Measurements from ENCODE around the gene IL20RA.

Gene IL20RA

DNA sequence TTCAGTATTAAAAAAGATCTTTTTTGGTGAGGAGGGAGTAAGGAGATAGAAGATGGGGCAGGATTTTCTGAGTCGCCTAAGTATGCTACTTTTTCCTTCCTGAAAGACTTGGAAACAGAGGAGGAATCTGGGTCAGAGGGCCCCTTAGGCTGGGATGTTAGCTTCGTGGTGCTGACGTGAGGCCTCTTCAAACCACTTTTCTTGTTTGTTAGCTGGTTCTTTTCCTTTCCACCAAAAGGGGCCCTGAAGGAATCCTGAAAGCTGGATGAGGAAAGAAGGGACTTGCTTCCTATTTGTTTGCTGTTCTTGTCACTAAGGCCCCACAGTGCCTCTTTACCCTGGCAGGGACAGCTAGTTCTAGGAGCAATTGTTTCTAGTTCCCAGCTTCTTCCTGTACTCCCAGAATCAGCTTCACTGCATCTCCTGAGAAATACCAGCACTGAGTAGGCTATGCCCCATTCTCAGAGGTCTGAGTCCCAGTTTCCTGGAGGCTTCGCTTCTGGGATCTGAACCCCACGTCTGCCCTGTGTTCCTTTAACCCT lies 2.2 kb upstream of the IL20RA start:
- no peak for DNase-seq (ENCODE audit: extremely low read depth in 1 of 2, low read depth in 1 of 2)

DNA sequence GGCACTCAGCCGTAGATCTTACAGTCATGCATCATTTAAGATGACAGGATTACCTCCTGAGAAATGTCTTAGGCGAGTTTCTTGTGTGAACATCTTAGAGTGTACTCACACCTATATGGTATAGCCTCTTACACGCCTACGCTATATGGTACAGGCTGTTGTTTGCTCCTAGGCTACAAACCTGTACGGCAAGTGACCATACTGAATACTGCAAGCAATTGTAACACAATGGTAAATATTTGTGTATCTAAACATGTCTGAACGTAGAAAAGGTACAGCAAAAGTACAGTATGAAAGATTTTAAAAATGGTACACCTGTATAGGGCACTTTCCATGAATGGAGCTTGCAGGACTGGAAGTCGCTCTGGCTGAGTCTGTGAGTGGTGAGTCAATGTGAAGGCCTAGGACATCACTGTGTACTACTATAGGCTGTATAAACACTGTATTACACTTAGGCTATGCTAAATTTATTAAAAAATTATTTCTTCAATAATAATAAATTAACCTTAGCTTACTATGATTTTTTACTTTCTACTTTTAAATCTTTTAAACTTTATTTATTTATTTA lies 541 bp upstream of the IL20RA start:
- no peak for DNase-seq (ENCODE audit: extremely low read depth in 1 of 2, low read depth in 1 of 2)

DNA sequence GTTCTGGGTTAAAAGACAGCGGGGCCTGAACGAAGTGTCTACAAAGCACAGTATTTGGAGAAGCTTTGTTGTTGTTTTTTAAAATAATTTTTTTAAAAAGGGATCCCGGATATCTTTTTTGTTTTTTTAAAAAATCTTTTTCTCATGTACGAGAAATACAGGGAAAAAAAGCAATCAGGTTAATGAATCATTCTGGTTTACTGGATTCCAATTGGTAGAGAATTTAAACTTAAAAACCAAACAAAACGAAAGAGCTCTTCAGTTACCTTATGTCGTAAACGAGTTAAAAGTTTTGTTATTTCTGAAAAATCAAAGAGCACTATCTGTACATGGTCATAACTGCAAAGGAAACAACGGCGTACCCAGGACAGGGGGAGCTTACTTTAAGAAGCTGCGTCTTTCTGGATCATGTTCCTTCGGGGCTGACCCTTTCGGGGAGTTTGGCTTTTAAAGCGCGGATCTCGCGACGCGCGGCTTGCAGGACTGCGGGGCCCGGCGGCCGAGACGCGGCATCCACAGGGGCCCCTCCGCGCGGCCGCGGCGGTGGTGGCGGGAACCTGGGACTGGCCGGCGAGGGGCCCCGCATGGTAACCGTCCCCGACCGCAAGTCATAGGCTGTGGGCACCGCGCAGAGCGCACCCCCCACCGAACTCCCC lies 927 bp downstream of the IL20RA start:
- no peak for DNase-seq (ENCODE audit: extremely low read depth in 1 of 2, low read depth in 1 of 2)

DNA sequence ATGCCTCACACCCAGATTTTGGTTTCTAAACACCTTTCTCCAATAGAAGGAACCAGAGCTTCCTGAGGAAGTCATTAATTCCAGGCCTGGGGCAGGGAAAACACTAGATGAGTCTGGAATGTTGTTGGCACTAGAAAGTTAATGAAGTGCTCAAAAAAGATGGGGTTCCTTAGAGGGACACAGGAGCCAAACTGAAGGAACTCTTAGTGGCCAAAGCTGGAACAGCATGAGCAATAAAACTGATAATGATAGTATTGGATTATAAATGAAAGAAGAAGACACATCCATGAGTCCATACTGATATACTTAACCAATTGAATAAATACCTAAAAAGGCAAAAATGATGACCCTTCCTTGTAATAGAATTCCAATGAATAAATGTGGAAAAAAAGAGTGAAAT lies 4.4 kb downstream of the IL20RA start:
- DNase-seq (ENCODE audit: extremely low read depth in 1 of 2, low read depth in 1 of 2): no peak

DNA sequence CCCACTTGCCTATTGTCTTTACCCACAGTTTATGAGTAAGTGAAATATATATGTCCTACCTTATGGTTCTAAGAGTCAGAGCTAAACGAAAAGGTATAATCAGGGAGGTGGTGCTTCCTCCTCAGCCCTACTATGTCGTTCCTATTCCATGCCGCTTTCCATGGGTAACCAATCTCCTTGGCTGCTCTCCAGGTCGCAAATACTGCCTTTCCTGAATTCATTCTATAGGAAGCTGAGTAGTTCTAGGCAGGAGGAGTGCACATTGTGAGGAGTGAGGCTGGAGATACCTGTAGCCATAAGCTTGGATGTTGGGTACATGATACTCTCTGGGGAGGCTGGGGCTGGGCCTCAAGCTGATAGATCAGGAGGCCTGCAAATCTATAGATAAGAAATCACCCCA lies 5.8 kb downstream of the IL20RA start:
- DNase-seq (ENCODE audit: extremely low read depth in 1 of 2, low read depth in 1 of 2): no peak

- no peak for DNase-seq (ENCODE audit: extremely low read depth in 1 of 2, low read depth in 1 of 2)
Observed at GRCh38 chr6:137036566-137037300, 8.0 kb downstream of the IL20RA start.

DNA sequence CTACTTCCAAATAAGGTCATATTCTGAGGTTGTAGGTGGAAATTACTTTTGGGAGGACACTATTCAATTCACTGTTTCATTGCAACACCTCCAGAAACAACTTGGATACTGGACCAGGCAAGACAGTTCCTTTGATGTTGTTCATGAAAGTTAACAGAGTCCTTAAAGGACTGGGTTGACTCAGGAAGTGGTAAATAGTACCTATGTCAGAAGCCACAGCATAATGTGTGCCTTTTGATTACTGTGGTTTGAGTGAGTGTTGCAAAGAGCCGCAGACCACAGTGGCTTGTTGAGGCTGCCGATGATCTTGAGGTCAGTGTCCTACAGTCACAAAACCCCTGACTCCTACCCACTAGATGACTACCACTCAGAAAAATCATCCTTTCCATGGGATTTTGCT lies 10.9 kb downstream of the IL20RA start:
- DNase-seq (ENCODE audit: extremely low read depth in 1 of 2, low read depth in 1 of 2): peak; percentile 4 to 14

GRCh38 chr6:137031122-137031521 lies 13.6 kb downstream of the IL20RA start:
- DNase-seq (ENCODE audit: extremely low read depth in 1 of 2, low read depth in 1 of 2): no peak

- DNase-seq (ENCODE audit: extremely low read depth in 1 of 2, low read depth in 1 of 2): no peak
Observed at GRCh38 chr6:137028912-137029311, 15.9 kb downstream of the IL20RA start.

- DNase-seq (ENCODE audit: extremely low read depth in 1 of 2, low read depth in 1 of 2): no peak
Observed at GRCh38 chr6:137025786-137026730, 18.7 kb downstream of the IL20RA start.

GRCh38 chr6:137024237-137024990 lies 20.4 kb downstream of the IL20RA start:
- DNase-seq (ENCODE audit: extremely low read depth in 1 of 2, low read depth in 1 of 2): no peak

GRCh38 chr6:137020776-137021175 lies 24.0 kb downstream of the IL20RA start:
- no peak for DNase-seq (ENCODE audit: extremely low read depth in 1 of 2, low read depth in 1 of 2)

DNA sequence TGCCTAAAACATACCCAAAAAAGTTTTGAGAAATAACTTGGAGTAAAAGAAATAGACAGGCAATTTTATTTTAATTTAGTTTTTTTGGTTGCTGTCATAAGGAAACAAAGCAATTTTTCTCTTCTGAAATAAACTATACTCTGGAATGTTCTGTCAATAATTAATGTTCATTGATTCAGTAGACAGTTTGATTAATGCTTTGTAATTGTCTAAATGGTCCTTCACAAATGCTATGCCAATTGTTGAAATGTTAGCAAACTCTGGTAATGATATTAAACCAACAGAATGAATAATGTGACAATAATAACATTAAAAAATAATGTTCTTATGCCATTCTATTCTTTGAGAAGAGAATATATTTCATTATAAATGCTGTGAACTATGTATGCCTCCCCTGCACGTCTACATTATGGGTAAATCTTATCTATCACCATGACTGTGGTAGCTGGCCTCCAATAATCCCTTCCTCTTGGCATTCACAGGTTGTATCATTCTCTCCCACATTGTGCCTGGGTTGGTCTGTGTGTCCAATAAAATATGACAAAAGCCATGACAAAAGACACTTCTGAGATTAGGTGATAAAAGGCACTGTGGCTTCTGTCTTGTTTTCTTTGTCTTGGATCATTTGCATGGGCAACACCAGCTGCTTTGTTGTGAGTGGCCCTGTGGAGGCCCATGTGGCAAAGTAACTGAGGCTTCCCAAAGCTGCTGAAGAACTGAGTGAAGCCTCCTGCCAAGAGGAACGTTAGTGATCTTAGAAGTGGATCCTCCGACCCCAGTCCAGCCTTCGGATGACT lies 25.1 kb downstream of the IL20RA start:
- no peak for DNase-seq (ENCODE audit: extremely low read depth in 1 of 2, low read depth in 1 of 2)

GRCh38 chr6:137017081-137017480 lies 27.7 kb downstream of the IL20RA start:
- no peak for DNase-seq (ENCODE audit: extremely low read depth in 1 of 2, low read depth in 1 of 2)

- no peak for DNase-seq (ENCODE audit: extremely low read depth in 1 of 2, low read depth in 1 of 2)
Observed at GRCh38 chr6:137016356-137016755, 28.4 kb downstream of the IL20RA start.

DNA sequence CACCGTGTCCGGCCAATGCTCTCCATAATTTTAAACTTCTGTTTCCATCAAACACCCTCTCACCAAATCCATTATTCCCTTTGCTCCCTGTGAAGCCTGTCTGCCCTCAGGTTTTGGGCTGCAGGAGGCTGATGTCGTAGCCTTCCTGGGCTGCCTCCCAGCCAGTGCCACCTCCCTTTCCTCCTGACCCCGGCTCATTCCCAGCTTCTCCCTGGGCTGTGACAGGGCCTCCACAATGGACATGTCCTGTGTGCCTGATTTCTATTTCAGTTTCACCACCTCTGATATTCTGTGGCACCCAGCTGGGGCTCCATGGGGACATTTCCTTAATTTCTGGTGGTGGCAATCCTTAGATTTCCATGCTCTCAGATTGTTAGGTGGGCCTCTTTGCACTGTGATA lies 28.8 kb downstream of the IL20RA start:
- DNase-seq (ENCODE audit: extremely low read depth in 1 of 2, low read depth in 1 of 2): no peak

DNA sequence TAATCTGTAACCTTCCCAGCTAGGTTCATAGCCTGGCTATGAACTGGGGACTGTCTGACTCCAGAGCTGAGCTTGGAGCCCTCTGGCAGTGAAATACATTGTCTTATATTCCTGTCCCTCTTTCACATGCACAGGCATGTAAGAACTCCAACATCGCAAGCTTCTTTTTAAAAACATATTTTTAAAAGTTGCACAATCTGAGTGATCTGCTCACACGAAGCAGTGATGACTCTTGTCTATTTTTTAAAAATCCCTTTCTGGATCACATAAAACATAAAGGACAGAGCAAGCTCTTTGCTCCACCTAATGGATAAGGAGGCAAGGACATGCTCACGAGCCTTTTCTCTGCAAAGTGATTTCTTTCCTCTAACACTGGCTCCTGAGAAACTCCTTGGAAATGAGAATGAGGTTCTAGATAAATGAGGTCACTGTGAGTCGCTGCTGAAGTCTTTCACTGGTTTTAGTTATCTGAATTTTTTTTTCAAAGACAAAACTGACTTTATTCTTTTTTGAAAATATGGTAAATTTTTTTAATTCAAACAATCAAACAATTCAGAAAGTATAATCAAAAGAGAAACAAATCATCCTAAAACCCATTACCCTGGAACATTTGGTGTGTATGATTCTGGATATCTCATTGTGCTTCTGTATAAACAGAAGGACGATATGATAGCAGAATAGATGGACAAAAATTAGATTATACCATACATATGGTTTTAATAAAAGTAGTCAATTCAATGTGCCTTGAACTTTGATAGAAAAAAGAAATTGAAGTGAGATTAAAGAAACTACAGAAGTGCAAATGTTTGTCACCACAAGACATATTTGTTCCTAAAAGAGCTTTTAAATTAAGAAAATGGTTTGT lies 30.8 kb downstream of the IL20RA start:
- no peak for DNase-seq (ENCODE audit: extremely low read depth in 1 of 2, low read depth in 1 of 2)

DNA sequence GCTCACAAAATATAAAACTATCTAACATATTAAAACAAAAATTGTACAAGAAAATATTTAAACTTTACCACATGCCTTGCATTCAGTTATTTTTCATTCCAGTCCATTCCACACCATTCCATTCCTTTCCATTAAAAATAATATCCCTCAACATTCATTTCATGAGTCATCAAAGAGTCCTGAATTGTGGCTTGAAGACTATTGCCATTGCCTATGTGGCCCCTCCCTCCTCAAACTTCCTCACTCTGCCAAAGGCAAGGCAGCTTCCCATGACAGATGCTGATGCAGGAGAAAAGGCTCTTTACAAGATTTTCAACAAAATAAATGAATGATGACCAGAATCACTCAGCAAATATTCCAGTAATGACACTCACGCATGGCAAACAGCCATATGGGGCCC lies 31.7 kb downstream of the IL20RA start:
- no peak for DNase-seq (ENCODE audit: extremely low read depth in 1 of 2, low read depth in 1 of 2)

Measured in activated CD8-positive, alpha-beta memory T cell treated with anti-CD3 and anti-CD28 coated beads for 1 hour (primary cell).